ENCODE data around the gene GDF7.

GDF7 gene

GRCh38 chr2:20652673-20653575, 14.0 kb upstream of the GDF7 start:
- TF ChIP-seq, protein P1, sequence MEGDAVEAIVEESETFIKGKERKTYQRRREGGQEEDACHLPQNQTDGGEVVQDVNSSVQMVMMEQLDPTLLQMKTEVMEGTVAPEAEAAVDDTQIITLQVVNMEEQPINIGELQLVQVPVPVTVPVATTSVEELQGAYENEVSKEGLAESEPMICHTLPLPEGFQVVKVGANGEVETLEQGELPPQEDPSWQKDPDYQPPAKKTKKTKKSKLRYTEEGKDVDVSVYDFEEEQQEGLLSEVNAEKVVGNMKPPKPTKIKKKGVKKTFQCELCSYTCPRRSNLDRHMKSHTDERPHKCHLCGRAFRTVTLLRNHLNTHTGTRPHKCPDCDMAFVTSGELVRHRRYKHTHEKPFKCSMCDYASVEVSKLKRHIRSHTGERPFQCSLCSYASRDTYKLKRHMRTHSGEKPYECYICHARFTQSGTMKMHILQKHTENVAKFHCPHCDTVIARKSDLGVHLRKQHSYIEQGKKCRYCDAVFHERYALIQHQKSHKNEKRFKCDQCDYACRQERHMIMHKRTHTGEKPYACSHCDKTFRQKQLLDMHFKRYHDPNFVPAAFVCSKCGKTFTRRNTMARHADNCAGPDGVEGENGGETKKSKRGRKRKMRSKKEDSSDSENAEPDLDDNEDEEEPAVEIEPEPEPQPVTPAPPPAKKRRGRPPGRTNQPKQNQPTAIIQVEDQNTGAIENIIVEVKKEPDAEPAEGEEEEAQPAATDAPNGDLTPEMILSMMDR (IDR thresholded peaks at IDR 0.05; ENCODE audit: insufficient read depth, low read depth, low read length, missing control alignments), result no peak
- DNase-seq (ENCODE audit: low read depth), result no peak
- no peak overlapping the region for H3K4me3 ChIP-seq (ENCODE audit: low read length)

DNA sequence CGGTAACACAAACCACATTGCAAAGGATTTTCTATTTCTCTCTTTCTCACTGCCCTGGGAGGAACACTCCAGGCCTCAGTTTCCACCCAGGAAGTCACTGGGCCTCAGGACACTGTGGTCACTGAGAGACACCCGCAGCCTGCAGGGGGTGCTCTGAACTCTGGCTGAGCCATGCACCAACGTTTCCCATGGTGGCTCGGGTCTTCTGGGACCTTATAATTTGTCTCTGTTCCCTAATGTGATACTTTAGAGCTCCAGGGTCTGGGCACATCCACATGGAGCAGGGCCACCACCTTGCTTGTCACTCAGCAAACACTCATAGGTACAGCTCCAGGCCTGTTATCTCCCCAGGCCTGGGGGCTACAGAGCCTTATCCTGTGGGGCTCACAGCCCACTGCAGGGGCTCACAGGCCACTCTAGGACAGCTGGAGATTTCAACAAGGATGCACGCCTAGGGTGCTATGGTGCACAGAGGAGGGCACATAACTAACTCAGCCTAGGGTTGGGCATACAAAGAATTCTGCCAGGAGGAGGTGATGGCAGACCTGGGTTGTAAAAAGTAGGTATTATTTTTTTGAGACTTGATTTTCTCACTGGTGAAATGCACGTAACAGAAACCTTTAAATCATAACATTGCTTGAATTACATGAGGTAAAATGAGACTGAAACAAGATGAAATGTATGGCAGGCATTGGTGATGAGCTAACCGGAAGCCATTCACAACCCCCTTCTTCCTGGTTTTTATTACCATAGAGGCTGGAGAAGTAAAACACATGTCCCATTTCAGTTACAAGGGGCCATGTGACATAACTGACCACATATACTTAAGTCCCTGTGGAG, 13.0 kb upstream of the GDF7 start:
- H3K4me3 ChIP-seq (ENCODE audit: low read length), result no peak overlapping the region
- TF ChIP-seq, protein P1 (IDR thresholded peaks at IDR 0.05; ENCODE audit: insufficient read depth, low read depth, low read length, missing control alignments), result no peak
- no peak for DNase-seq (ENCODE audit: low read depth)

DNA sequence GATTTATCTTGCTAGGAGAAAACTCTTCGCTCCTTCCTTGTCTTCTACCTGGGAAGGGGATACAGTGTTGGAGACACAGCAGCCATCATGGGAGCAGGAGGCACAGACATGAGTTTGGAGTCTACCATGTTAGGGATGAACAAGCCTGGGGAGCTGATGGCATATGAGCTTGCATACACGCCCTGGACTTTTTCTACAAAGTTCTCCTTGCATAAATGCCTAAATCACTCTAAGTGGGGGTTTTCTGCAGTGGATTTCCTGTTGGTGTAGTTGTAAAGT, 12.5 kb upstream of the GDF7 start:
- DNase-seq (ENCODE audit: low read depth), result no peak
- H3K4me3 ChIP-seq (ENCODE audit: low read length), result no peak overlapping the region
- TF ChIP-seq, protein P1 (IDR thresholded peaks at IDR 0.05; ENCODE audit: insufficient read depth, low read depth, low read length, missing control alignments), result no peak

DNA sequence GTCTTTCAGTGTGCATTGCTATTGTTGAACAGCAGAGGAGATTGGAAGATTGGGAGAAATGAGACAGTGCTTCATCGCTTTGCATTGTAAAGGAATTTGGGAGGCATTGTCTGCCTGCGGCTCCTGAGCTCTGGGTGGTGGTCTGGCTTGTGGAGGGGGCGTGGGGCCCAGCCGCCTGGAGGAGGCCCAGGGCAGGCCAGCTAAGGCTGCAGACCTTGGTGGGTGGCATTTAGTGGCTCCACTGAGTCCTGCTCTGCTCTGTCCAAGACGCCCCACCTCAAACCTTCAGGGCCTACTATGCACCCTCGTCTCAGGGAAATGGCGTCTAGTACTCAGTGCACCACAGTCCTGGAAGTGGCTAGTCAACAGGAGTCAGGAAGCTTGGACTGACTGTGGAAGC, 10.4 kb upstream of the GDF7 start:
- H3K4me3 ChIP-seq (ENCODE audit: low read length), result no peak overlapping the region
- TF ChIP-seq, protein P1 (IDR thresholded peaks at IDR 0.05; ENCODE audit: insufficient read depth, low read depth, low read length, missing control alignments), result no peak
- no peak for DNase-seq (ENCODE audit: low read depth)

- TF ChIP-seq, protein P1 (IDR thresholded peaks at IDR 0.05; ENCODE audit: insufficient read depth, low read depth, low read length, missing control alignments), result no peak
- no peak for DNase-seq (ENCODE audit: low read depth)
These were observed 9.3 kb upstream of the GDF7 start for GRCh38 chr2:20657522-20658235.

DNA sequence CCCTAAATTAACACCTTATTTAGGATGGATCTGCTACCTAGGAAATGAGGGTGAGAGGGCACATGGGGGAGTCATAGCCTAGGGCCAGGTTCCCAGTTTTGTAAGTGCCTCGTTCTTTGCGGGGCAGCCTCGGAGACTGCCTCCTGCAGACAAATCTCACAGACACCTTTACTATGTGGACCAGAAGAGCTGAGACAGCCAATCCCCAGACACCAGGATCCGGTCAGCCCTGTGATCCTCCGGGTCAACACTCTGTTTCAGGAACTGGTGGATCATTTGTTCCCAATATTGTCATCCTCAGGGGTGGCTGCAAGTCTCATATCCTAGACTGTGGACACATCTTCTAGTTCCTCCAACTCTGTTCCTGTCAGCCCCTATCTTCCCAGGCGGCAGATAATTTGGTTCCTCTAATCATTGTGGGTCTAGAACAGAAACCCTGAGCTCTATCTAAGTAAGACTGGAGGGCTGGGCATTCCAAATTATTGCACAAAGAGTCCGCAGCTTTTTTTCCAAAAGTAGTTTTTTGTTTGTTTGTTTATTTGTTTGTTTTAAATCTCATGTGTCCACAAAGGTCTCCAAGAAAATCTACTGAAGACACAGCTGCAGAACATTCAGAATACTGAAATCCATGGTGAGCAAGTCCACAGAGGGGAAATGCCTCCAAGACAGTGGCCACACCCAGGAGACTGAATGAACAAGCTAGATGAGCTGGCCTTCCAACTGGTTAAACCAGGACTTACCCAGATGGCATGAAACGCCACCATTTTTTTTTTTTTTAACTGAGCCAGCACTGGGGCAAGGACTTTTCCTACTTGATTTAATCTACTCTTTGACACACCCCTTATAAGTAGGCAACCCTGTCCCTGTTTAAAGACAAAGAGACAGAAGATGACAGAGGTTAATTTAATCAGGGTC, 6.2 kb upstream of the GDF7 start:
- TF ChIP-seq, protein P1 (IDR thresholded peaks at IDR 0.05; ENCODE audit: insufficient read depth, low read depth, low read length, missing control alignments), result no peak
- H3K4me3 ChIP-seq (ENCODE audit: low read length), result no peak overlapping the region
- peak; percentile 92 for DNase-seq (ENCODE audit: low read depth)

More at GRCh38 chr2:20657522-20658235, 9.3 kb upstream of the GDF7 start:
- H3K4me3 ChIP-seq (ENCODE audit: low read length), result no peak overlapping the region
